Left ventricle myocardium superior (tissue), 1 donor: ENCODE results near the gene C3orf20. TPM values are rescaled to one million over a fixed set of nuclear protein-coding genes. Genes with fewer than 3 reads are reported as not detected.

Experiments
- ATAC-seq: fragments of 200-7000 bp; cut with Tn5 transposase; one replicate; pipeline ENCODE4 v1.9.1; 2020; ENCODE audit warnings: mild to moderate bottlenecking, moderate library complexity
- DNase-seq: peaks from one replicate; pipeline ENCODE4 v3.0.0-alpha.2; 2020
- intact Hi-C: fragments of 100-400 bp; cut with micrococcal nuclease; formaldehyde crosslinking; loops from one replicate; pipeline ENCODE4 v1.11.0; 2022
- total RNA-seq: library from RNA; stranded (reverse); fragmentation: NEBNext Ultra II Directional; extraction: Animal tissue kit (Norgen Biotek cat#: 25700); gene quantifications from one replicate; pipeline ENCODE4 v1.2.1, GENCODE V29; 2021
- donor health status: DM: no; HTN: yes; CAD: no; lungs with severe emphysema.

The C3orf20 gene
- total RNA-seq, 1 donor from 2014 or later: not detected

- intact Hi-C loops: no loop called here
- no peak for DNase-seq
- ATAC-seq: no peak
Measured at GRCh38 chr3:14819671-14820070, 144.7 kb downstream of the C3orf20 start.

- ATAC-seq: no peak
- intact Hi-C loops: no loop called here
- no peak for DNase-seq
Measured at GRCh38 chr3:14820156-14820555, 145.2 kb downstream of the C3orf20 start.

- no peak for DNase-seq
- intact Hi-C loops: no loop called here
Measured at GRCh38 chr3:14821151-14821550, 146.2 kb downstream of the C3orf20 start.

GRCh38 chr3:14822134-14822533 lies 147.2 kb downstream of the C3orf20 start:
- ATAC-seq (no peak), DNase-seq (no peak)
- intact Hi-C loops: no loop called here

More at GRCh38 chr3:14821151-14821550, 146.2 kb downstream of the C3orf20 start:
- no peak for ATAC-seq

Other genes starting within 250 kb of the C3orf20 start
- gene GRIP2, start 134.8 kb upstream of the C3orf20 start, total RNA-seq: 37.0 TPM
- gene CCDC174, start 23.4 kb upstream of the C3orf20 start, total RNA-seq: 10.7 TPM
- 16.3 TPM for gene FGD5, start 143.8 kb downstream of the C3orf20 start, total RNA-seq